Putamen (tissue), 1 donor: Measurements from ENCODE around the gene HDDC2.

ENCODE experiments used
- DNase-seq: peaks from one replicate; pipeline ENCODE4 v3.0.0-alpha.2; 2016; ENCODE audit warnings: low spot score

Gene HDDC2

DNA sequence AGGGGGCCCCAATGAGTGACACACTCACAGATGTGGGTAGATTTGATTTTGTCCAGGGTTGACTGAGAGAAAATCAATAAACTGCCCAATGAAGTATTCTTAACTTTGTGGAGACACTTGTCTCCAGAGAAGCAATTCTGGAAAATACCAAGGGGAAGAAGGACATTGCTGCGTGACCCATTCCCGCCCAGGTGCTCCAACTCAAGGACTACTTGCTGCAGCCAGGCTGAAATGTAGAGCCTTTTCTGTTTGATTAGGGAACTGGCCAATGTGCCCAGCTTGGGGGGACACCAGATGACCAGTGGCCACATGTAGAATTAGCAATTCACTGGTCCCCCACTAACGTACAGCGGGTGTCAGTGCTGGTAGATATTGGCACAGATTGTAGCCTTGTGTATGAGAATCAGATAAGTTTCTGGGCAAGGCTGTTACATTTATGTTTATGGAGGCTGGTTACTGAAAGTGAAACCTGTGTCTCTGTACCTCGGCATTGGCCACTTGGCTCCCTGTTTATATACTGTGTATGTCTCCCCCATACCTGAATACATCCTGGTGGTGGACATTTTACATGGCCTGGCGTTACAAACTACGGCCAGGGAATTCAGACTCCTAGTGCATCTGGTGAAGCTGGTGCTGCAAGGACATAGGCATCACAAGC is 32.3 kb downstream of the HDDC2 start:
- DNase-seq = no peak

DNA sequence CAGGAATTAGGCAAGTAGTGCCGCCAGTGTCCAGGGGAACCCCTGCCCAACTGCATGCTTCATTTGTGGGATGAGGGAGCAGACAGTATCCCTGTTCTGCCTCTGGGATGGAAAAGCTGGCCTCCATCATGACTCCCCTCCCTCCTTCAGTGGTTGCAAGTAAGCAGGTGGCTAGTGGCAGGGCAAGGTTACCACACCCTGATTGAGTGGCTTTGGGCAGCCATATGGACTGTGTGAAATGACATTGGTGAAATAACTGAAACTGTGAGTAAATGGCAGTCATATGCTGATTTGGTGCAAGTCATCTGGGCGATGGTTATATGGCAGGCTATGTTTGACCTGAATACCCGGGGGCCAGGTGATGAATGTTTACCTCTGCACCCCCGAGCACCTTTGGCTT is 33.0 kb downstream of the HDDC2 start:
- DNase-seq = no peak

DNA sequence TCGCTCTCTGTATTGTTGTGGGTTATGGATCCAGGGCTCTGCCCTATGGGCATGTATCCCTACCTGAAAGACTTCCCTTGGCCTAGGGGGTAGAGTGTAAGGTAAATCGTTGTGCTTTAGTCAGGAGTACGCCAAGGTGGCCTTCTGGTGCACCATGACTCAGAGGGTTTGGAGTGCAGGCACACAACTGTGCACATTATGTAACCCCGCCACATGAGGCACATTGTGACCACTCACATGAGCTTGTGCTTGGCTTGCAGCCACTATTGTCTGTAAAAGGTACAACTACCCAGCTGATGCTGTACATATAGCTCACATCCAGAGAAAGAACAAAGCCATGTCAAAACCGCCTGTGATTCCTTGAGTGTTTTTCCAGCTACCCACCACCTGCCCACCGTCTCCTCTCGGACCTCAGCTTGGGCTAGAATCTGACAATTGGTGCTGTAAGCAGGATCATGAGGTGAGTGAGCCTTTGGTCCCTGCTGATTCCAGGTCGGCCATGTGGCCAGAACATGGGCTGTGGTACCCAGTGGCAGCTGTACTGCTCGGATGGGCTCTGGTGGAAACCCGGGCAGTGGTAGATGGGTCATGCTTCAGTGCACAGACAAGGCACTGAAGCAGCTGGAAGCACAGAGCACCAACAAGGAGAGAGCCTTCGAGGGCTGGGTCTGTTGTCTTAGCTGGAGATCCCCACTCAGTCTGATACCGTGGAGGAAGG is 33.8 kb downstream of the HDDC2 start:
- DNase-seq = no peak

DNA sequence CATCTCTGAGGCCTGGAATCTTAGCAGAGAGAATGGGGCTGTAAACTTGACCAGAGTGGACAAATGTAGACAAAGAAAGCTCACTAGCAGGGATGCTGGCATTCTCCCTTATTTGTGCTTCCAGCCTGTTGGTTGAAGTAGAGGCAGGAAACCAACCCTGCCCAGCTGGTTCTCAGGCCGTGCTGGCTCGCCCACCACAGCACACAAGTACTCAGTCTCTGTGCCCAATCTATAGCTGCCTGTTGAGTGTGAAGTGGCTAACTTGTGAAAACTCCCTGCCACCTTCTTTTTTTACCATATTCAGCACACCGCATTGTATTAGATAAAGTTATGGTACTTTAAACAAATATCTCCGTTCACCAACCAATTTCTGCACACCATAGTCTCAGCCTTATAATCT is 37.3 kb downstream of the HDDC2 start:
- DNase-seq = no peak

DNA sequence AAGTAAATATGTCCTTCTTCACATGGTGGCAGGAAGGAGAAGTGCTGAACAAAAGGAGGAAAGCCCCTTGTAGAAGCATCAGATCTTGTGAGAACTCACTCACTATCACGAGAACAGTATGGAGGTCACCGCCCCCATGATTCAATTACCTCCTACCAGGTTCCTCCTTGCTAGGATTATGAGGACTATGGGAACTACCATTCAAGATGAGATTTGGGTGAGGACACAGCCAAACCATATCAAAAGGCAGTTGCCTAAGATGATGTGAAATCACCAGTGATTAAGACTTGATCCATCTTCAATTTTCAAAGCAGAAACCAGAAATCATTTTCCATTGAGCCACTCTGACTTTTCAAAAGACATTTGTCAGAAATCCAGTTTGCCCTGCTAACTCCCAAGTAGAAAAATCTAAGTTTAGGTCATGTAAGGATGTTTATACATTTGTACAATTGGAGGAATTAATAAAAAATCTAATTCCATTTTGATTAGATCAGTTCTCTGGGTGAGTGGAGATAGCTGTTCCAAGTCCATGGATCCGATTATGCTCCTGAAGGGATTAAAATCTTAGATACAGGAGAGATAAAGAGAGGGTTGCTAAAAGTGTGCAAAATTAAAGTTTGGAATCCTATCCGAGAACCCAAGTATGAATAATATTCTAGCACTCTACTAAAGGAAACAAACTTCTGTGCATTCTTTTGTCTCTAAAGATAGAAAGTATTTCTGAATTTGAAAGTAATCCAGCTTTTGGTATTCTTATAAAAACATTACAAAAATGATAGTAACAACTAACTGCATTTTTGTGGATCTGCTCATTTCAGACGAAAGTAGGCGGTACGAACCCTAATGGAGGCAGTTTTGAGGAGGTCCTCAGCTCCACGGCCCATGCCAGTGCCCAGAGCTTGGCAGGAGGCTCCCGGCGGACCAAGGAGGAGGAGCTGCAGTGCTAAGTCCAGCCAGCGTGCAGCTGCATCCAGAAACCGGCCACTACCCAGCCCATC is 39.5 kb downstream of the HDDC2 start:
- no peak for DNase-seq

DNA sequence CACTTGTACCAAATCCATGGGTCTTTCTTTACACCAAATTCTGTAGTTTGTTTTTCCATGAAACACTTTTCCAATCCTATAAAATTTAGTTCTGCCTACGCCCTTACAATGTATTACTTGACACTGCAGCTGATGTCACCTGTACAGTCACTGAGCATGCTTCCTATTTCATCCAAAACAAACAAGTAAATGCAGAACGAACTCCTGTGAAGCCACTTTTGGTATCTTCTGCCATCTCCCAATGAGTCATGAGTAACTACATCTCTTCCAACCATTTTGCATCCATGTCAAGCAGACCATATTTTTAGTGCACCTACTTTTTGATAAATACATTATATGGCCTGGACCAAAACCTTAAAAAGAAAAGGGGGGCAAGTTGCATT is 42.4 kb downstream of the HDDC2 start:
- DNase-seq = no peak

DNA sequence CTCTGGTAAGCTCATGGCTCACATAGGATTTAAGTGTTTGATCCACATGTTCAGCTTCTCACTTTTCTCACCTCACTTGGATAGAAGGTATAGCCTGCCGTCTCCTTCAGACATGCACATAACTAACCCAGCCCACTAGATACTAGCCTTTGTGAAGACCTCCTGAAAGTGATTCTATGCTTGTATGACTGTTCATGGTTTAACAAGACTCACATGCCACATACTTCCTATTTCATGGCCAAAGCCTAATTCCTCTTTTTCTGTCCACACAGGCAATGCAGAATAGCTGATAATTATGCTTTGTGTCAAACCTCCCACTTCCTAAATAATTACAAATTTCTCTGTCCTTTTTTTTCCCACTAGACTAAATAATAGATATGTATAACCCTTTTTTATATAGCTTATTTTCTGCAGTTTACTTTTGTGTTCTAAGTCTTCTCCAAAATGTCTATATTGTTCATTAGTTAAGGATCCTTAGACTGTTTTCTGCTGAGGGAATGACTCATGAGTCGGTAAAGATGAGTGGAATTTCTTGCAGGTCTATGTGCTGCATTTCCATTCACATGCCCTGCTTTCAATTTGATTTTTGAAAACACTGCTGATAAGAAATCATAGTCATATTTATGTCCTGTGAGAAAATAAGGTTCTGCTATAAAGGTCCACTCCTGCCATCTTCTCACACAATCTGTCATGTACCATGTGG is 43.0 kb downstream of the HDDC2 start:
- no peak for DNase-seq

DNA sequence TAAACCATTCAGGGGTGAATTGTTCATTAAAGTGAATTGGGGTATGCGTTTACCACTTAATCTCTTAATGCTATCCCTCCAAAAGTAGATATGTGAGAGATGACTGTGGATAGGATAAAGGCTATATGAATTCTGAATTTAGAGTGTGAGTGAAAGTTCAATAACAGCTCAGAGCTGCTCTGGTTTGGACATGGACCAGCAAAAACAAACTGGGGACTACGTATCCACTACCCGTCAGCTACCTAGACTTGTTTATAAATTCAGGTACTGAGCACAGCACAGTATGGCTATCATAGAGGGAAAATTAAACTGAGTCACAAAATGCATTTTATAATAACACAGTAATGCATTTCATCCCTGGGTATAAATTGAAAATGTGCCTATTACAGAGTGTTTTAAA is 44.4 kb downstream of the HDDC2 start:
- DNase-seq = no peak

DNA sequence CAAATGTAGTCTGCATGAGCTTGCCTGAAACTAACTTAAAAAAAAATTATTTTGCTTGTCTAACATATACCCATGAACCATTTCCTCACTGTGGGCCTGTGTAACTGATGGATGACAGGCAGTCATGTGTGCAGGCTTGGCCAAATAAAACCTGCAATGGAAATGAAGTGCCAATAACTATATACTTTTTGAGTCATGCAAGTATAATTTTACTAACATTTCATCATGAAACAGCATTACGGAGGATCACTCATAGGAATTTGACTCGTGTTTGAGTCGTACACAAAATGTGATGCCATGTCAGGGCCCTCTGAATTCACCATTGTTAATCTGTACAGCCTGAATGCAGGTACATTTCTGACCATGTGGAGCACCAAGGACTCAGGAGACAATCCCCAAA is 46.6 kb downstream of the HDDC2 start:
- no peak for DNase-seq

DNA sequence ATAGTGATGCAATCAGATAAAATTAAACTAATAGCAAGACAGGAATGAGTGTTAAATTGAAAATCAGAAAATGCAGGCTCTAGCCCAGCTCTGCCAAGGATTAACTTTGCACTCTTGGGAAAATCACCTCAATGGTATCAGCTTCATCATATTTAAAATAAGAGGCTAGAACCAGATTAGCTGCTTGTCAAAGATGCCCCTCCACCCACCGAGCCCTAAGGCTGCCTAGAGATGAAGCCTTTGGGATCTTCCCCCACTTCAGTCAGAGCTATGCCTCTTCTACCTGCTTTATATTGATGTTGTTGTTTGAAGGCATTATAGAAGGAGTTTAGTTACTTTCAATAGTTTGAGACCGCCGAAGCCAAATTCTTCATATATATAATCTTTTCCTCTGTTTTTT is 47.4 kb downstream of the HDDC2 start:
- DNase-seq = no peak

DNA sequence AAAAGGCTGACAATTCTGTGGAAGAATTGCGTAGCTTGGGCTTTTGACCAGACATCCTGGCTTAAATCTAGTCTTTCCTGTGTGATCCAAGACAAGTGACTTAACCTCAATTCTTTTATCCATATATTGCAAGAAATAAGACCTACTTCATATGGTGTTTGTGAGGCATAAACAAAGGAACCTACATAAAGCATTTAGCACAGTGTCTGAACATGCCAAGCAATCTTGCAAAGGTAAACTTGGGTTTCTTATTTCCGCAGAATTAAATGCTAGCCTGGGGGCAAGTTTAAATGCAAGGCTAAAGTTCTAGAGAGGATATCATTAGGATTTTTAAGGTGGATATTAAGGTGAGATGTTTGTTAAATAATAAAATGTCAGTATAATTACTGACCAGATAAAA is 47.9 kb downstream of the HDDC2 start:
- no peak for DNase-seq

DNA sequence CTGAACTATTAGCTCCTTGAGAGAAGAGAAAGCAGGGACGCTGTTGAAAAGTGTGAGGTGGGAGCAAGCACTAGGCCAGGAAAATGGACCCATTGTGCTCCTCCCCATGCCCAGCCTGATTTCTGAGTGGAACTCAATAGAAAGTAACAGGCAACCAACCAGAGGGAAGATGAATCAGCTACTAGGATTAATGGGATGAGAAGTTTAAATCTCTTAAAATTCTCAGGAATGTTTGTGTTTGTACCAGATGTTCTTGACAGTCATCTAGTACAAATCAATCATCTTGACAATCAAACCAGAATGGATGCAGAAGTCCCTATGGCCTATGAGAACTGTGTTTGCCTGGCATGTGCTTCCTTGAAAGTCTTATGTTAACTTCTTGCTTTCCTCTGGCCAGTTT is 48.9 kb downstream of the HDDC2 start:
- no peak for DNase-seq

DNA sequence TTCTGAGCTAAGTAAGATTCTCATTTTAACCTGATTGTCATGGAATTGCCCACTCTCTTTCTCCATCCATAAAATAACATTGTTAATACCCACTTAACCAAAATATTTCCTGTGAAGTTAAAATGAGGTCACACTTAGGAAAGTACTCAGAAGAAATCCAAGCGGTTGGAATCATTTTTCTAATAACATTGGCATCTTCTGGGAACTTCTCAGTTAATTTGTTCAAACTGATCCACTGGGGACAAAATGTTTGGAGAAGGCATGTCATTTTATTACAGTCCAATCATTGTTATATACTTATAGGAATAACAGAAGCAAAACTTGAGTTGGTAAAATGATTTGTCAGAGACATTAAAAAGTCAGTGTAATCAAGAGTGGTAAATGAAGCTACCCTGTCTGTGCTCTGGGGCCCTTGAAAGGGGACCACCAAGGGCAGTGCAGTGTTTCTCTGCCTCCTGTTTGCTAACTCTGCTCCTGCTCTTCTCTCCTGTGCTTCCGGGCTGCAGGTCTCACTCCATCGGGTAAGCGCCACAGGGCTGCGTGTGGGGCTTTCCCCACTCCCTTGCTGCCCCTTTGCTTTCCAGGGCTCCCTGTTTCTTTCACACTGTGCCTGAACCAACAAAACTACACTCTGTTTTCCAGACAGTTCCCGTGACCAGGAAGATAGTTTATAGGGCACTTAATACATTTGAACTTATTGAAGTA is 50.1 kb downstream of the HDDC2 start:
- no peak for DNase-seq

DNA sequence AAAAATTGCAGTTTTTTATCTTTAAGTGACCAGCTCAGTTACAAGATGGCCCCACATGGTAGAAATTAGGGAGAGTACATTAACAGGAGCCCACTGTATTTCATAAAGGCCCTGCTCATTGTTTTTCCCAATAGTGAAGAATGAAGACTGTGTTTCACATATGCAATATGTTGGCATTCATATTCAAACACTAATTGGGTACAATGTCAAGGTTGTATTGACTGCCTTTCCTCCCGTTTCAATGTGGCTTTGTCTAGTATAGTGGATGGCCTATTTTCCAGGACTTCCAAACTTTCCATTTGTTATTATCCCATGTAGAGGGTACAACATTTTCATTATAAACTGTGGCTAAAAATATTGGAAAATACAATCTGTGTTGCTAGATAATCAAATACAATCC is 51.3 kb downstream of the HDDC2 start:
- no peak for DNase-seq

DNA sequence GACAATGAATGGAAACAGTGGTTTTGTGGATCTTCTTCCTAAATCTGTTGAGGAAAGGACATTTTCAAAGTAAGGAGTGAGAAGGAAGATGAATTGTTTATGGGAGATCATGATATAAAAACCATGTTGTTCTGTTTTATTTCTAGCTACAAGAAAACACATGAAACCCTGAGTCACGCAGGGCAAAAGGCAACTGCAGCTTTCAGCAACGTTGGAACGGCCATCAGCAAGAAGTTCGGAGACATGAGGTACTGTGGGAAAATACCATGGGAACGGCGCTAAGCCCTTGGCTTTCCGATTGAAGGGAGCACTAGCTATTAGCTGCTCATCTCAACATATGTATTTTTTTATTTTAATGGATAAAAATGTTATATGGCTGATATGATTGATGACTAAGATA is 53.6 kb downstream of the HDDC2 start:
- DNase-seq = no peak

DNA sequence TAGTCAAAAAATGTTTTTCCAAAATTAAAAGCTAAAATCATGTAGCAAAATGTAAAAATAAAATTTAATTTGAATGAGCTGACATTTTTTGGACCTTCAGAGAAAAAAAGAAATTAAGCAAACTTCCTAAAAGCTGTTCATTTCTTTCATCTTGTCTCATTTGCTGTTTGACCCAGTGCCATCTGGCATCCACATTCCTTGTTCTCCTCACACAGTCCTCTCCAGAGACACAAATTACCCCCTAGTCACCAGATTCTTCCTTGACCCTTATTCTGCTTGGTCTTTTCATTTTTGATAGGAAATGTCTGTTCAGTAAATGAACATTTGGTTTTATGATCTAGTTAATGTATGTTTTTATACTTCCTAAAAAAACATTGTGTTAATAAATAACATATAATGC is 55.2 kb downstream of the HDDC2 start:
- DNase-seq = no peak

DNA sequence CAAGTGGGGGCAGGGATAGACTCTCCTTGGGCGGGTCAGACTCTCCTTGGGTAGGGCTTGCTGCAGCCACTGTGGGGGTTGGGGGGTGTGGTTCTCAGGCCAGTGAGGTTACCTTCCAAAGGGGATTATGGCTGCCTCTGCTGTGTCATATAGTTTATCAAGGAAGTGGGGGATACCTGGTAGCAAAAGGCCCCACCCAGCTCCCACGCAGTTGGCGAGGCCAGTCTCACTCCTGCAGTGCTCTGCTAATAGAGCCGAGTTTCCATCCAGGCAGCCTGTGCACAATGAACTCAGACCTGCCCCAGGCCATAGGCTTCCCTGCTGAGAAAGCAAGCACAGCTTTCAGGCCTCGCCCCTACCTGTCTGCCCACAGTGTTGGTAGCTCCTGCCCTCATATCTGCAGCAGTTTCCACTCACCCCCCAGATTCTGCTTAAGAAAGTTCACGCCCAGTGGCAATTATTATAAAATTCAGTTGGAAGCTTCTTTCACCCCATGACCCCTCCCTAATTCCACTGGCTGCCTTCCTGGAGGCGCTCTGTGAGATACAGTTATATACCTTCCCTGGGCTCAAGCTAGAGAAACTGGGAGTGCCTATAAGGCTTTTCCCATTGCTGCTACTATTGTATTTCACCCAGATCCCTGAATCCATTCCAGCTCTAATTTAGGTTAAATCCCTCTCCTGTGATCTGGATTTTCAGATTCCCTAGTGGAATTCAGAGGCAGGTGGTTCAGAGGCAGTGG is 56.1 kb downstream of the HDDC2 start:
- no peak for DNase-seq

DNA sequence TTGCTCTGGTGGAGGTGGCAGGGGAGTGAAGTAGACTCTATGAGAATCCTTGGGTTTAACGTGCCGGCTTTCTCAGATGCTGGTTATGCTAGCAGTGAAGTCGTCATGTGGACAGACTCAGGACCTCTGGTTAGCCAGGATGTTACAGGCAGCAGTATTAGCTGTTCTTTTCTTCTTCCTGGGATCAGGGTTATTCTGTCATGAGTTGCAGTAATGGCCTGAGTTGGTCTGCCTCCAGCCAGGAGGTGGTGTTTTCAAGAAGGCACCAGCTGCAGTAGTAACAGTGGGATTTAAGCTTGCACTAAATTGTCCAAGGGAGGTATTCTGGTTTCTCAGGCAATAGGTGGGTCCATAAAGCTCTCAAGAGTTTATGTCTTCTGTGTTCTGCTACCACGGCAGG is 56.7 kb downstream of the HDDC2 start:
- DNase-seq = no peak

DNA sequence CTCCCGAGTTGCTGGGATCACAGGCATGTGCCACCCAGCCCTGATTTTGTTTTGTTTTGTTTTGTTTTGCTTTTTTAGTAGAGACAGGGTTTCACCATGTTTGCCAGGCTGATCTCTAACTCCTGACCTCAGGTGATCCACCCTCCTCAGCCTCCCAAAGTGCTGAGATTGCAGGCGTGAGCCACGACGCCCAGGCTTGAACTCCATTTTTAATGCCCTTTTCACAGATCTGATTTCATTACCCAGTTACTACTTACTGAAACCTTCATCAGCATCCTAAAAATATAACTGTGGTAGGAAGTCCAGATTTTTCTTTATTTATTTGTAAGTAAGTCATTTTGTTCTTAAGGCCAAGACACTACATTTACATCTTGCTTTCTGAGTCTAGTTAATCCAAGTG is 64.0 kb downstream of the HDDC2 start:
- no peak for DNase-seq

DNA sequence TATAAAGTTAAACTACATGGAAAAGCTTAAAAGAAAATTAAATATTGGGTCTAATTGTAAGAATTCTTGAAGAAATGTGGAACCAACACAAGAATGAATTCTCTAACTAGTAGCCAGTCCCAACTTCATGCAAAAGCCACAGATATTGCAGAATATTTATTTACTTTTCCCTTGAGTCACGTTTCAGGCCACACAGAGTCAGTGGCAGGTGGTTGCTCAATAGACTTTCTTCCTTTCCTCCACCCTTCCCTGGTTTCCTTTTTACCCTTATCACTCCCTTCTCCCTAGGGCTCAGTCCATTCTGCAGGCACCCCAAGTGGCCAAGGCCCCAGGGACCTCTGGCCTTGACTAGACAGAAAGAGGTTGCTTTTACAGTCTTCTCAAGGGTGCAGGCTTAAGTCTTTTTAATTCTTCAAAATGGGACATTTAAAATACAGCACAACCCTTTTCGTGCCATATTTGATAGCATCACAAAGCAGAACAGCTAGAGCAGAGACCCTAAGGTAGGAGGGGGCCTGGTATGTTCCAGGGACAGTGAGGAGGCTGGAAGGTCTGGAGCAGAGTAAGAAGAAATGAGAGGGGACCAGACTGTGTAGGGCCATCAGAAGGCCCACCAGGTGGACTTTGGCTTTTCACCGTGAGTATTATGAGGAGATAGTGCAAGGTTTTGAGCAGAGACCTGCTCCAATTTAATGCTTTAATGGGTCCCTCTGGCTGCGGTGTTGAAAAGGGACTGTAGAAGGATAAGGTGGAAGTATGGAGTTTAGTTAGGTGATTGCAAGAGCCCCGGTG is 65.0 kb downstream of the HDDC2 start:
- DNase-seq = no peak
